Caco-2 (cell line): Measurements from ENCODE around the gene SLC38A11. TPM values are rescaled to one million over a fixed set of nuclear protein-coding genes. Genes with fewer than 3 reads are reported as not detected.
A peak's percentile ranks its signal among the peaks of the same experiment; 100 is the strongest.

Experiments used
- BruUV-seq: library from RNA; stranded (reverse); fragments of 400-500 nt; replicated peaks from 2 replicates; lab custom pipeline; 2021; lab: Mats Ljungman, UMichigan
- CTCF ChIA-PET: fragments of 300-600 bp; sonication (Branson Sonifier 250); formaldehyde crosslinking; loops from one replicate; lab custom pipeline; 2022; ENCODE audit warnings: antibody characterized with exemption; lab: Charles Lee
- POLR2A ChIA-PET: fragments of 300-600 bp; sonication (Branson Sonifier 250); formaldehyde crosslinking; loops from one replicate; lab custom pipeline; 2022; ENCODE audit warnings: antibody characterized with exemption; lab: Charles Lee
- DNase-seq, 2 experiments: peaks; one replicate each; pipeline versions ENCODE4 v3.0.0 to v3.0.0-alpha.2; 2020 to 2022
- H3K27me3 ChIP-seq: replicated peaks from 2 replicates; pipeline ENCODE4 v1.6.0; 2011; ENCODE audit warnings: low read length; ENCODE audit not compliant: control insufficient read depth, insufficient read depth
- H3K36me3 ChIP-seq: 2 replicates; pipeline ENCODE4 v1.5.1; 2011; ENCODE audit warnings: low read length; ENCODE audit not compliant: control insufficient read depth, insufficient read depth
- H3K4me1 ChIP-seq: fragments of 250-450 bp; sonication (Bioruptor Pico); 2 replicates; pipeline ENCODE4 v1.5.1; 2020; ENCODE audit warnings: mild to moderate bottlenecking
- H3K4me3 ChIP-seq: 2 replicates; pipeline ENCODE4 v1.5.1; 2011; ENCODE audit warnings: low read depth, mild to moderate bottlenecking, control low read depth, low read length
- H3K9me3 ChIP-seq: fragments of 250-450 bp; sonication (Bioruptor Pico); 2 replicates; pipeline ENCODE4 v1.5.1; 2020; ENCODE audit warnings: mild to moderate bottlenecking, moderate library complexity
- H3K27ac Mint-ChIP-seq: one replicate; pipeline ENCODE4 v1.8.0; 2022; ENCODE audit warnings: mixed read lengths; ENCODE audit not compliant: unreplicated experiment
- H3K27me3 Mint-ChIP-seq: one replicate; pipeline ENCODE4 v1.8.0; 2022; ENCODE audit warnings: mixed read lengths; ENCODE audit not compliant: insufficient read depth, unreplicated experiment
- H3K36me3 Mint-ChIP-seq: one replicate; pipeline ENCODE4 v1.8.0; 2022; ENCODE audit warnings: mild to moderate bottlenecking, mixed read lengths; ENCODE audit not compliant: insufficient read depth, unreplicated experiment
- H3K4me1 Mint-ChIP-seq: one replicate; pipeline ENCODE4 v1.8.0; 2022; ENCODE audit warnings: low read depth, mixed read lengths; ENCODE audit not compliant: unreplicated experiment
- H3K4me3 Mint-ChIP-seq: one replicate; pipeline ENCODE4 v1.8.0; 2022; ENCODE audit warnings: mild to moderate bottlenecking, moderate library complexity, mixed read lengths; ENCODE audit not compliant: unreplicated experiment
- H3K9me3 Mint-ChIP-seq: one replicate; pipeline ENCODE4 v1.8.0; 2022; ENCODE audit warnings: mixed read lengths; ENCODE audit not compliant: unreplicated experiment
- intact Hi-C: fragments of 100-400 bp; cut with micrococcal nuclease; formaldehyde crosslinking; loops from one replicate; pipeline ENCODE4 v1.10.0; 2022; ENCODE audit not compliant: unreplicated experiment
- total RNA-seq: library from RNA; stranded (reverse); gene quantifications from 2 replicates; pipeline ENCODE4 v1.2.3, GENCODE V29; 2022
- TF ChIP-seq, protein P1 (sequence below), 2 experiments: fragments of 200-600 bp in 1 of 2; IDR thresholded peaks; 1 replicate in 1 of 2; 2 replicates in 1 of 2; pipeline versions ENCODE4 v1.5.1 to v1.8.0; 2011 to 2022; ENCODE audit warnings: antibody characterized with exemption in 1 of 2, control low read depth in 1 of 2, inconsistent platforms in 1 of 2, low read depth in 1 of 2, low read length in 1 of 2, mild to moderate bottlenecking in 1 of 2, moderate library complexity in 1 of 2; ENCODE audit not compliant: insufficient read depth in 1 of 2, severe bottlenecking in 1 of 2, unreplicated experiment in 1 of 2

SLC38A11 gene
- total RNA-seq, 1 experiment from 2014 or later = 1.6 TPM

DNA sequence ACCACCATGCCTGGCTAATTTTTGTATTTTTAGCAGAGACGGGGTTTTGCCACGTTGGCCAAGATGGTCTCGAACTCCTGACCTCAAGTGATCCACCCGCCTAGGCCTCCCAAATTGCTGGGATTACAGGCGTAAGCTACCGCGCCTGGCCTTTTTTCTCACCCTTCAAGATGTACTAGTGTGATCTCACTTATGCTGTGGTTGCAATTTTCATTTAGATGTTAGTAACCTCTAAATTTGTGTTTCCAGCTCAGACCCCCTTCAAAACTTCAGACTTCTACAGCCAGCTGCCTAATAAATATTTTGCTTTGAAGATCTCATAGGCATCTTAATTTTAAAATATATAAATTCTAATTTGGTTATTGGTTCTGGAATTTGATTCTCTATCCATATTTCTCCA lies 8.0 kb downstream of the SLC38A11 start:
- intact Hi-C loops = no loop called here
- DNase-seq = no peak
- 0 out of 2 replicates have a peak, but pooled peaks cover 7% of the 10 kb centered on the region for H3K4me1 ChIP-seq
- TF ChIP-seq, protein P1, sequence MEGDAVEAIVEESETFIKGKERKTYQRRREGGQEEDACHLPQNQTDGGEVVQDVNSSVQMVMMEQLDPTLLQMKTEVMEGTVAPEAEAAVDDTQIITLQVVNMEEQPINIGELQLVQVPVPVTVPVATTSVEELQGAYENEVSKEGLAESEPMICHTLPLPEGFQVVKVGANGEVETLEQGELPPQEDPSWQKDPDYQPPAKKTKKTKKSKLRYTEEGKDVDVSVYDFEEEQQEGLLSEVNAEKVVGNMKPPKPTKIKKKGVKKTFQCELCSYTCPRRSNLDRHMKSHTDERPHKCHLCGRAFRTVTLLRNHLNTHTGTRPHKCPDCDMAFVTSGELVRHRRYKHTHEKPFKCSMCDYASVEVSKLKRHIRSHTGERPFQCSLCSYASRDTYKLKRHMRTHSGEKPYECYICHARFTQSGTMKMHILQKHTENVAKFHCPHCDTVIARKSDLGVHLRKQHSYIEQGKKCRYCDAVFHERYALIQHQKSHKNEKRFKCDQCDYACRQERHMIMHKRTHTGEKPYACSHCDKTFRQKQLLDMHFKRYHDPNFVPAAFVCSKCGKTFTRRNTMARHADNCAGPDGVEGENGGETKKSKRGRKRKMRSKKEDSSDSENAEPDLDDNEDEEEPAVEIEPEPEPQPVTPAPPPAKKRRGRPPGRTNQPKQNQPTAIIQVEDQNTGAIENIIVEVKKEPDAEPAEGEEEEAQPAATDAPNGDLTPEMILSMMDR (IDR thresholded peaks at IDR 0.05; ENCODE audit: insufficient read depth in 1 of 2, low read depth in 1 of 2, low read length in 1 of 2, severe bottlenecking in 1 of 2, unreplicated experiment in 1 of 2) = no peak
- no peaks in the 10 kb centered on the region for H3K9me3 Mint-ChIP-seq
- H3K36me3 ChIP-seq = no peaks in the 10 kb centered on the region; the same call in 1 of the 2 replicates
- no peaks in the 10 kb centered on the region for H3K27me3 ChIP-seq
- CTCF ChIA-PET = no interaction called here
- no peaks in the 10 kb centered on the region for H3K9me3 ChIP-seq
- BruUV-seq = no TSS peak
- no peak overlapping the region for H3K4me3 ChIP-seq
- no peaks in the 10 kb centered on the region for H3K36me3 Mint-ChIP-seq
- H3K4me1 Mint-ChIP-seq = peaks cover 4% of the 10 kb centered on the region
- H3K27ac Mint-ChIP-seq = no peak overlapping the region
- no peak overlapping the region for H3K4me3 Mint-ChIP-seq
- POLR2A ChIA-PET = no interaction called here
- no peaks in the 10 kb centered on the region for H3K27me3 Mint-ChIP-seq

DNA sequence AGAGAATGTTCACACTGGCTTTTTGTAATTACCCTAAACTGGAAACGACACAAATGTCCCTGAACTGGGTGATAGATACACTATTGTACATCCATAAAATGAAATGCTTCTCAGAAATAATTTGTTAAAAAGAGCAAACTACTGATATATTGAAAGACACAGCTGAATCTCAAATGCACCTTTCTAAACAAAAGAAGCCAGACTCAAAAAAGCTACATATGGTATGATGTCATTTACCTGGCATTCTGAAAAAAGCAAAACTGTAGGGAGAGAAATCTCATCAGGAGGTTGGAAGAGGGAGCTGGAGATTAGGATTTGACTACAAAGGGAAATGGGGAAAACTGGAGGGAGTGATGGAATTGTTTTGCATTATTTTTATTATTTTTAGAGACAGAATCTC lies 12.0 kb downstream of the SLC38A11 start:
- ChIA-PET POLR2A (interaction anchor here (0.6 kb wide), 1 partner anchor 25 kb away, joined by 3 read pairs; no protein-coding TSS in a partner anchor), CTCF (no interaction called here)
- Mint-ChIP-seq H3K27me3 (no peaks in the 10 kb centered on the region), H3K4me3 (no peak overlapping the region), H3K4me1 (peaks cover 4% of the 10 kb centered on the region), H3K27ac (no peak overlapping the region), H3K36me3 (no peaks in the 10 kb centered on the region), H3K9me3 (peaks cover 9% of the 10 kb centered on the region)
- BruUV-seq = no TSS peak
- H3K4me3 ChIP-seq = no peak overlapping the region
- no peak for DNase-seq
- TF ChIP-seq, protein P1 (IDR thresholded peaks at IDR 0.05; ENCODE audit: insufficient read depth in 1 of 2, low read depth in 1 of 2, low read length in 1 of 2, severe bottlenecking in 1 of 2, unreplicated experiment in 1 of 2) = no peak
- H3K4me1 ChIP-seq = peaks cover 16% of the 10 kb centered on the region
- H3K9me3 ChIP-seq = no peaks in the 10 kb centered on the region
- intact Hi-C loops = no loop called here
- no peaks in the 10 kb centered on the region for H3K27me3 ChIP-seq
- H3K36me3 ChIP-seq = no peaks in the 10 kb centered on the region

- Mint-ChIP-seq H3K36me3 (no peaks in the 10 kb centered on the region), H3K4me3 (peak overlapping the region; percentile 61), H3K9me3 (peaks cover 9% of the 10 kb centered on the region), H3K27ac (peak overlapping the region; percentile 67), H3K4me1 (peaks cover 7% of the 10 kb centered on the region), H3K27me3 (no peaks in the 10 kb centered on the region)
- peak; percentile 53 to 69 for DNase-seq
- no peak overlapping the region; the same call in 1 of the 2 replicates for H3K4me3 ChIP-seq
- TF ChIP-seq, protein P1 (IDR thresholded peaks at IDR 0.05; ENCODE audit: insufficient read depth in 1 of 2, low read depth in 1 of 2, low read length in 1 of 2, severe bottlenecking in 1 of 2, unreplicated experiment in 1 of 2) = no peak
- ChIA-PET POLR2A (interaction anchor here (0.6 kb wide), 1 partner anchor 95 kb away, joined by 3 read pairs; no protein-coding TSS in a partner anchor), CTCF (no interaction called here)
- H3K4me1 ChIP-seq = peaks cover 40% of the 10 kb centered on the region
- H3K9me3 ChIP-seq = no peaks in the 10 kb centered on the region
- no TSS peak for BruUV-seq
- intact Hi-C loops = loop anchor here (1.0 kb wide), 1 partner anchor 95 kb away; no protein-coding TSS in a partner anchor
- no peaks in the 10 kb centered on the region for H3K36me3 ChIP-seq
- no peaks in the 10 kb centered on the region for H3K27me3 ChIP-seq
Observed at GRCh38 chr2:164937864-164938401, 17.4 kb downstream of the SLC38A11 start.
